NCI-H748 (cell line): ENCODE results near the gene PAK6.
A peak's percentile ranks its signal among the peaks of the same experiment; 100 is the strongest.

Source experiments
- DNase-seq: peaks from one replicate; lab custom pipeline; 2025; ENCODE audit not compliant: unreplicated experiment; lab: John Stamatoyannopoulos, UW

Gene PAK6

GRCh38 chr15:40290545-40290917 is 51.7 kb downstream of the PAK6 start:
- no peak for DNase-seq

GRCh38 chr15:40290918-40291574 is 52.2 kb downstream of the PAK6 start:
- peak; percentile 67 for DNase-seq

- no peak for DNase-seq
Observed at GRCh38 chr15:40292246-40292645, 53.4 kb downstream of the PAK6 start.

GRCh38 chr15:40293006-40293405 is 54.1 kb downstream of the PAK6 start:
- DNase-seq = no peak

- peak; percentile 27 for DNase-seq
Observed at GRCh38 chr15:40293905-40294895, 55.3 kb downstream of the PAK6 start.

- no peak for DNase-seq
Observed at GRCh38 chr15:40295297-40295696, 56.4 kb downstream of the PAK6 start.

- DNase-seq = no peak
Observed at GRCh38 chr15:40295877-40296560, 57.2 kb downstream of the PAK6 start.

GRCh38 chr15:40296561-40297230 is 57.8 kb downstream of the PAK6 start:
- DNase-seq = no peak

- DNase-seq = no peak
Observed at GRCh38 chr15:40297356-40297755, 58.5 kb downstream of the PAK6 start.

- DNase-seq = no peak
Observed at GRCh38 chr15:40298216-40298935, 59.5 kb downstream of the PAK6 start.

GRCh38 chr15:40300367-40300766 is 61.5 kb downstream of the PAK6 start:
- no peak for DNase-seq

- no peak for DNase-seq
Observed at GRCh38 chr15:40300771-40301170, 61.9 kb downstream of the PAK6 start.

GRCh38 chr15:40301467-40302179 is 62.8 kb downstream of the PAK6 start:
- no peak for DNase-seq

GRCh38 chr15:40302288-40302886 is 63.5 kb downstream of the PAK6 start:
- DNase-seq = no peak

- DNase-seq = no peak
Observed at GRCh38 chr15:40302981-40303380, 64.1 kb downstream of the PAK6 start.

GRCh38 chr15:40303576-40303975 is 64.7 kb downstream of the PAK6 start:
- no peak for DNase-seq

GRCh38 chr15:40305281-40305680 is 66.4 kb downstream of the PAK6 start:
- no peak for DNase-seq

- no peak for DNase-seq
Observed at GRCh38 chr15:40306371-40306770, 67.5 kb downstream of the PAK6 start.

- DNase-seq = no peak
Observed at GRCh38 chr15:40306908-40307307, 68.0 kb downstream of the PAK6 start.
